Effector memory CD8-positive, alpha-beta T cell (primary cell): ENCODE measurements around the gene LIFR.
"Not testable (repeated sequence)": the region's sequence is repeated elsewhere in the genome, so short reads cannot be mapped to it uniquely, and the experiment has no call there.

Experiments used
- ATAC-seq: fragments of 150-1000 bp; cut with Tn5 transposase; replicated peaks from 2 replicates; pipeline ENCODE4 v1.10.0; 2021; ENCODE audit warnings: mild to moderate bottlenecking, moderate library complexity
- DNase-seq, 3 experiments: peaks; one replicate each; pipeline ENCODE4 v3.0.0; 2021
- H3K27ac Mint-ChIP-seq, 2 donors: one replicate each; pipeline ENCODE4 v1.8.0; 2022; ENCODE audit warnings: mild to moderate bottlenecking in 2 of 2, mixed read lengths in 2 of 2, moderate library complexity in 2 of 2
- H3K27me3 Mint-ChIP-seq, 2 donors: one replicate each; pipeline ENCODE4 v1.8.0; 2022; ENCODE audit warnings: mixed read lengths in 2 of 2
- H3K36me3 Mint-ChIP-seq: one replicate; pipeline ENCODE4 v1.8.0; 2022; ENCODE audit warnings: mild to moderate bottlenecking, moderate library complexity, mixed read lengths; ENCODE audit not compliant: insufficient read depth
- H3K4me1 Mint-ChIP-seq, 2 donors: one replicate each; pipeline ENCODE4 v1.8.0; 2022; ENCODE audit warnings: low read depth in 2 of 2, mixed read lengths in 2 of 2
- H3K4me3 Mint-ChIP-seq, 2 donors: one replicate each; pipeline ENCODE4 v1.8.0; 2022; ENCODE audit warnings: mild to moderate bottlenecking in 2 of 2, mixed read lengths in 2 of 2, moderate library complexity in 2 of 2
- H3K9me3 Mint-ChIP-seq, 2 donors: one replicate each; pipeline ENCODE4 v1.8.0; 2022; ENCODE audit warnings: mixed read lengths in 2 of 2

Gene LIFR

DNA sequence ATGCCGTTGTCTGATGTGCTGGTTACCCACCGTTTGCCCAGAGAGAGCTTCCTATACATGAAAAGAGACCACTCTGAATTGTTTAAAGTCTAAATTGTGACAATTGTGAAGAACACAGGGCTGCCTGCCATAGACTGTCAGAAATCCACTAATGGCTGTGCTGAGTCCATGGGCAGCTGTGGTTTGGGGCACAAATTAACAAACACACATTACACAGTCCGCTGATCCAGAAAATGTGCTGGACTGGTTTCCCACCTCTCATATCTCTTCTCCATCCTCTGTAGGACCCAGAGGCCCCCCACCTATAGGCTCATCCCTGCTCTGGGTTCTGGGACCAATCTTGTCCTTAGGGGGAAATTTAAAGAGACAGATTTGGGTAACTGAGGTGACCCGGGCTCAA, 19.0 kb upstream of the LIFR start:
- DNase-seq (no peak), ATAC-seq (no peak)
- Mint-ChIP-seq H3K27me3 (peaks cover 26 to 27% of the 10 kb centered on the region in 2 donors), H3K27ac (no peak overlapping the region), H3K9me3 (no peaks in the 10 kb centered on the region), H3K36me3 (no peaks in the 10 kb centered on the region), H3K4me3 (no peak overlapping the region), H3K4me1 (no peaks in the 10 kb centered on the region)

DNA sequence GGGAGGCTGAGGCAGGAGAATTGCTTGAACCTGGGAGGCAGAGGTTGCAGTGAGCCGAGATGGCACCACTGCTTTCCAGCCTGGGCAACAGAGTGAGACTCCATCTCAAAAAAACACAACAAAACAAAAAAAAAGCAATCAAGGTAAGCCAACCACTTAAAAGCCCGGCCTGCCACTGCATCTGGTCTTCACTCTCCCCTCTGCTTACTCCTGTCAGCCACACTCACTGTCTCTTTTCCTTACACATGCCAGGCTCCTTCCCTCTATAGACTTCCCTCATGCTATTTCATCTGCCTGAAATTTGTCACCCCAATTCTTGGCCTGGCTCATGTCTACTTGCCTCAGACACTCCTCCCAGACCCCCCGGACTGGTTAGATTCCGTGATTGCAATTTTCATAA, 17.6 kb upstream of the LIFR start:
- Mint-ChIP-seq H3K27ac (no peak overlapping the region), H3K27me3 (peaks cover 19 to 31% of the 10 kb centered on the region in 2 donors), H3K4me1 (no peaks in the 10 kb centered on the region), H3K4me3 (no peak overlapping the region), H3K9me3 (no peaks in the 10 kb centered on the region), H3K36me3 (no peaks in the 10 kb centered on the region)
- DNase-seq = no peak
- no peak for ATAC-seq

DNA sequence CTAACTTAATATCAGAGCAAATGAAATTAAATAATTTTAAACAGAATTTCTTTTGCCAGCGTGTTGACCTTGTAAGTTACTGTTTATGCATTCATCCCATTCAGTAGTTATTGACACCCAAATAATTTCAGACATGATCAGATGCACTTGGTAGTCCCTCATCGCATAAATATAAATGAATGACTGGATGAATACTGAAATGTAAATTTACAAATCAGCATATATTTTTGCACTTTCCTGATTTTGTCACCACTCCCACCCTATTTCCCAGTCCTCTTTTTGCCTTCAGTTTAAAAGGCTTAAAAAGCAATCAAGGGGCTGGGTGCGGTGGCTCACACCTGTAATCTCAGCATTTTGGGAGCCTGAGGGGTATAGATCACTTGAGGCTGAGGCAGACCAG, 17.1 kb upstream of the LIFR start:
- Mint-ChIP-seq H3K27ac (no peak overlapping the region), H3K9me3 (no peaks in the 10 kb centered on the region), H3K4me1 (no peaks in the 10 kb centered on the region), H3K4me3 (no peak overlapping the region), H3K36me3 (no peaks in the 10 kb centered on the region), H3K27me3 (peaks cover 20 to 35% of the 10 kb centered on the region in 2 donors)
- DNase-seq (no peak), ATAC-seq (no peak)

DNA sequence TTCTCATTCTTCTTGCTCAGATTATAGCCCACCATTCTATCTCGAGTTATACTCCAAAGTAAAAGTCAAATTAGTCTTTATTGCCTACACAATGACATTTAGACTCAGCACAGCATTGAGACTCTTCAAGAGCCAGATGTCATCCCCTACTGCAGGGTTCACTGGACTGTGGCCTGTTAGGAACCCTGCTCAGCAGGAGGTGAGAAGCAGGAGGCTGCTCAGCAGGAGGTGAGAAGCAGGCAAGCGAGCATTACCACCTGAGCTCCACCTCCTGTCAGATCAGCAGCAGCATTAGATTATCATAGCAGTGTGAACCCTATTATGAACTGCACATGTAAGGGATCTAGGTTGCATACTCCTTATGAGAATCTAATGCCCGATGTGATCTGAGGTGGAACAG, 12.7 kb upstream of the LIFR start:
- H3K27me3 Mint-ChIP-seq = peaks cover 16 to 46% of the 10 kb centered on the region in 2 donors
- no peaks in the 10 kb centered on the region for H3K36me3 Mint-ChIP-seq
- H3K4me1 Mint-ChIP-seq = no peaks in the 10 kb centered on the region
- DNase-seq (no peak), ATAC-seq (no peak)
- H3K9me3 Mint-ChIP-seq = no peaks in the 10 kb centered on the region
- no peak overlapping the region for H3K4me3 Mint-ChIP-seq
- H3K27ac Mint-ChIP-seq = no peak overlapping the region

DNA sequence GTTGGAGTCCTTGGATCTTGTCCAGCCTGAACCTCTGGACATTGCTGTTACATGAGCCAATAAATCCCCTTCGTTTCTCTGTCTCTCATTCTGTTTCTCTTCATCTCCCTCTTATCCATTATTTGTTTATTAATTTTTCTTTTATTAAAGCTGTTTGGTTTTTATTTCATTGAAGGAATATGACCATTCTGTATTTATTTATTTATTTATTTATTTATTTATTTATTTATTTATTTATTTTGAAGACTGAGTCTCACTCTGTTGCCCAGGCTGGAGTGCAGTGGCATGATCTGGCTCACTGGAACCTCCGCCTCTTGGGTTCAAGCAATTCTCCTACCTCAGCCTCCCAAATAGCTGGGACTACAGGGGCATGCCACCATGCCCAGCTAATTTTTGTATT, 10.9 kb upstream of the LIFR start:
- peaks cover 14 to 52% of the 10 kb centered on the region in 2 donors for H3K27me3 Mint-ChIP-seq
- not testable (repeated sequence) for H3K9me3 Mint-ChIP-seq, H3K4me3 Mint-ChIP-seq, H3K27ac Mint-ChIP-seq, H3K4me1 Mint-ChIP-seq, DNase-seq, ATAC-seq, H3K36me3 Mint-ChIP-seq

DNA sequence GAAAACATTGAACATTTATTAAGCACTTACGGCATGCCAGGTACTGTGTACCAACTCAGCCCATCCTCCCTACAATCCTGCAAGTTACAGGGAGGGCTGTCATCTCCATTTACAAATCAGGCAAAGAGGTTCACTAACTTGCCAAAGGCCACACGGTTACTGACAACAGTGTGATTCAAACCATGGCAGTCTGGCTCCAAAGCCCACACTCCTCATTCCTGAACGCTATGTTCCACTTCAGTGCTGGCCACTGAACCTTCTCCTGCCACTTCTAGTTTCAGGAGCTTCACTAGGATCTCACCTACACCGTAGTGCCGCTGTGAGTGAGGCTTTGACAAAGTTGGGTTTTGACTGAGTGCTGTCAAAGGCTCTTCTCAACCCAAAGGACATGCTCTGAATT, 7.2 kb upstream of the LIFR start:
- Mint-ChIP-seq H3K4me3 (no peak overlapping the region), H3K27ac (no peak overlapping the region), H3K4me1 (no peaks in the 10 kb centered on the region), H3K27me3 (peaks cover 18 to 49% of the 10 kb centered on the region in 2 donors), H3K9me3 (no peaks in the 10 kb centered on the region), H3K36me3 (no peaks in the 10 kb centered on the region)
- ATAC-seq = no peak
- DNase-seq = no peak

DNA sequence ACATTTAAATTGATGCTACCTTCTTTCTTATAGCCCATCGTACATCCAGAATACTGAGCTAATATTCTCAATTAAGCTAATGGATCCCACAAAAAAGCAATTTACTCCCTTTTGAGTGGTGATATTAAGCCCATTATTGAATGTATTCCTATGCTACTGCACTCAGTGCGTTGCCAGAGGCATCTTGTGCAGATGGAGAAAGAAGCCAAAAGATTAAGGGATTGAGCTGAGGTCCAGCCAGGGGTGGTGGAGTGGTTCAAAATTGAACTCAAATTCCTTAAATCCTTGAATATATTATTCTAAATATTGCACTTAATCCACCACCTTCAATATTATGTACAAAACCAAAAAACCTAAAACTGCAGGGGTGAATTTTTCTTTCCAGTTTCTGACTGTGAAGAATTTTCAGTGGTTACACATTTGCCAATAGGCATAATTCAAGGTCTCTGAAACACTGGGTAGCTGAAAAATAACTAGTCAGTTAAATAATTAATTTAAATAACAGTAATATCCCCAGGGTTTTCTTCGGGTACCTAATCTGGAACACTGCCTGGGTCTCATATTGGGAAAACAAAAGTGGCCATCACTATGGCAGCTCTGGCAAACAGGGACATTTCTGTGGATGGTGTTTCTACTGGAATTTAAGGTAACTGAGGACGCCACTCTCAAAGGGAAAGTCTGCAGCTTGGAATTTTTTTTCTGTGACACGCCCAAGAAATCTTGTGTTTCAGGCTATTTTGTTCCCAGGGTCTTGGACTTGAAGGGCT, 6.2 kb upstream of the LIFR start:
- Mint-ChIP-seq H3K4me1 (no peaks in the 10 kb centered on the region), H3K27me3 (peaks cover 17 to 48% of the 10 kb centered on the region in 2 donors), H3K9me3 (no peaks in the 10 kb centered on the region), H3K27ac (no peak overlapping the region), H3K36me3 (no peaks in the 10 kb centered on the region), H3K4me3 (no peak overlapping the region)
- no peak for ATAC-seq
- DNase-seq = no peak

DNA sequence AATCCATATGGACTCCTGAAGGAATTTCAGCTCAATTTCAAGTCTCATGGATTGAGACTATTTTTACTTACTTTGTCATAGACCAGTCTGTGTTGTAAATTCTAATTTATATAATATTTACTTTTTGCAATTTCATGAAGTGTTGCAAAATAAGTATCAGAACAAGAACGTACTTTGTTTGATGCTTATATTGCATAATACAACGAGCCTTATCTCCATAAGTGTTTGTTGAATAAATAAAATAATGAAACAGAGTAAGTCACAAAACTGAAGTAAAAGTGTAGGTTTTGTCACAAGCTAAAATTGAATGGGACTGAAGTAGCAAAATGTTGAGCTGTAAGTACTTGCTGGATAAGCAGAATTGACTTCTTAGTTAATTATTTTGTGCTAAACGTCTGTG, 3.0 kb upstream of the LIFR start:
- Mint-ChIP-seq H3K4me1 (peaks cover 0 to 3% of the 10 kb centered on the region in 2 donors), H3K4me3 (no peak overlapping the region), H3K9me3 (no peaks in the 10 kb centered on the region), H3K36me3 (no peaks in the 10 kb centered on the region), H3K27ac (no peak overlapping the region), H3K27me3 (peaks cover 42 to 60% of the 10 kb centered on the region in 2 donors)
- DNase-seq = no peak
- no peak for ATAC-seq

DNA sequence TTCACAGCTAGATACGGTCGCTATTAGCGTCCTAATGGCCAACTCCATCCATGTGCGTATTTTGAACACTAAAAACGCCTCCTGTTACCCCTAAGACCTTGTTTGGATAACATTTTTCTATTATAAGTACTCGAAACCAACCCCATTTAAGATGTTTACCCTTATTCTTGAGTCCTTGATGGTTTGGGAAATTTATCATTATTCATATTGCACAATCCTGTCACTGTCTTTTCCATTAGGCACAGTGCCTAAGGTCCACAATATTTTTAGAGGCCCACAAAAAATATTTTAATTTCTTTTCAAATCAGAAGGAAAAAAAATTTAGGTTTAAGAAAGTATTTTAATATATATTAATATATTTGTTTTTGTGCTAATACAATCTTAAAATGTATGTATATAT, 1.3 kb upstream of the LIFR start:
- DNase-seq (no peak), ATAC-seq (no peak)
- H3K27me3 Mint-ChIP-seq = peaks cover 56 to 65% of the 10 kb centered on the region in 2 donors
- H3K9me3 Mint-ChIP-seq = no peaks in the 10 kb centered on the region
- H3K27ac Mint-ChIP-seq = no peak overlapping the region
- peak overlapping the region in 1 of 2 donors; percentile 68 for H3K4me3 Mint-ChIP-seq
- peaks cover 2% of the 10 kb centered on the region for H3K36me3 Mint-ChIP-seq
- peaks cover 0 to 3% of the 10 kb centered on the region in 2 donors for H3K4me1 Mint-ChIP-seq

DNA sequence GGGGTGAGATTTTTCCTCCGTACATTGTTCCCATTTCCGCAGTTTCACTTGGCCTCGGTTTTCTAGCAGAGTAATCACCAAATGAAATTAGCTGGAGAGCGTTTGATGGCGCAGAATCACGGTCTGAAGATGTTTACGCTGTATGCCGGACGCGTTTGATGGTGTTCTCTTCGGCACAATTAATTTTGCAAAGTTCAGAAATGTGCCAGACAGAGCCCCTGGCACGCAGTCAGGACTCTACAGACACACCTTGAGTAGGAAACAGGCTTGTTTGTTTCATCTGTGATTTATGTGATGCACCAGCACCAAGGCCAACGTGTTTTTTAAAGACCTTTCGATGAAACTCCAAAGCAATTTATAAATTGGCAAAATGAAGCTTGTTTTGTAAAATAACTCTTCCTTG, 863 bp upstream of the LIFR start:
- peaks cover 2% of the 10 kb centered on the region for H3K36me3 Mint-ChIP-seq
- H3K9me3 Mint-ChIP-seq = no peaks in the 10 kb centered on the region
- peak overlapping the region; percentile 68 to 78 for H3K4me3 Mint-ChIP-seq
- peaks cover 0 to 3% of the 10 kb centered on the region in 2 donors for H3K4me1 Mint-ChIP-seq
- H3K27ac Mint-ChIP-seq = no peak overlapping the region
- ATAC-seq (no peak), DNase-seq (no peak)
- H3K27me3 Mint-ChIP-seq = peaks cover 60 to 67% of the 10 kb centered on the region in 2 donors

DNA sequence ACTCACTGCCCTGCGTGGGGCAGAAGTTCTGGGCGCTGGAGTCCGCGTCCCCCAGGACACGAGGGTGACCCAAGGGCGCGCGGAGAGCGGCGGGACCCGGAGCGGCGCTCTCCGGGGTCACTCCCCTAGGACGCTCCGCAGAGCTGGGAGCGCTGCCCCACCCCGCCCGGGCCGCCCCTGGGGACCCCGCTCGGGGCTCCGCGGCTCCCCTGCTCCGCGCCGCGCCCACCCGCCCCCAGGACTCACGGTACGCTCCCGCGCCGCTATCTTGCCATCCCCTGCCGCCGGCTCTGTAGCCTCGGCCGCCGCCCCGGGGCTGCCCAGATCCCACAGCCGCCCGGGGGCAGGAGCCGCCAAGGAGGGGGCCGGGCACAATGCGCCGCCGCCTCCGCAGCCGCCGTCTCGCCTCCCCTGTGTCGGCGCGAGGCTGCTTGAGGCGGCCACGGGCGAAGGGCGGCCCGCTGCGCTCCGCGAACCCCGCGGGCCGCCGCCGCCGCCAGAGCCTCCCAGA, 303 bp downstream of the LIFR start:
- ATAC-seq (peak; percentile 63), DNase-seq (no peak)
- Mint-ChIP-seq H3K27me3 (peaks cover 65 to 69% of the 10 kb centered on the region in 2 donors), H3K27ac (no peak overlapping the region), H3K4me1 (peaks cover 0 to 3% of the 10 kb centered on the region in 2 donors), H3K36me3 (peaks cover 2% of the 10 kb centered on the region), H3K9me3 (no peaks in the 10 kb centered on the region), H3K4me3 (peak overlapping the region; percentile 67 to 72)

DNA sequence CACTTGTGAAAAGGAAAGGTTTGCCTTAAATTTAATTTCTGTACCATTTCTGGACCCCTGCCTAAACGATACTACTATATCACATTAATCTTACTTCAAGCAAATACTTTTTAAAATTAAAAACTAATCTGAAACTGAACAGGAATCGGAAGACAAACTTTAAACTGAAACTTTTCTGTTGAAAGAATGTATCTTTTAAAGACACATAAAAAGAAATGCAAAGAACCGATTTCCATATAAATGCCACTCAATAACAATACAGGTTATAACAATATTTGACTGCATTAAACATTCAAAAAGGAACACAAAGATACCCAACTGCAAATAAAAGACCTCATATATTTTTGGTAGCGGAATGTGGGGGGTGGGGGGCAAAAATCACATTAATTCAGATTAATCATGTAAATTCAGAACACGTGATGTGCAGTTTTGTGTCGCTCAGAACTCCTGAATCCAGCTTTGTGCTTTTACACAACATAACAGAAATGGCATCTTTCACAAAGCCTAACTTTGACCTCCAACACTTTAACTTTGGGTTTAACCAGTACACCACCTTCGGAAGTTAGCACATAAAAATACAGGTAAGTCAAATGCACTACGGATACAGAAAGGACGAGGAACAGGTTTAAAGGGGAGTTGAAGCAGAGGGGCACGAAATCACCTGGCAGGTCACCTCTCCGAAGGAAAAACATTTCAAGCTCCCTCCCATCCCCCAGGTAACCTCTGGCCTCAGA, 925 bp downstream of the LIFR start:
- H3K4me1 Mint-ChIP-seq = peaks cover 0 to 3% of the 10 kb centered on the region in 2 donors
- H3K27me3 Mint-ChIP-seq = peaks cover 65 to 71% of the 10 kb centered on the region in 2 donors
- peak overlapping the region; percentile 67 to 72 for H3K4me3 Mint-ChIP-seq
- no peak overlapping the region for H3K27ac Mint-ChIP-seq
- DNase-seq = no peak
- no peak for ATAC-seq
- no peaks in the 10 kb centered on the region for H3K9me3 Mint-ChIP-seq
- H3K36me3 Mint-ChIP-seq = peaks cover 2% of the 10 kb centered on the region

DNA sequence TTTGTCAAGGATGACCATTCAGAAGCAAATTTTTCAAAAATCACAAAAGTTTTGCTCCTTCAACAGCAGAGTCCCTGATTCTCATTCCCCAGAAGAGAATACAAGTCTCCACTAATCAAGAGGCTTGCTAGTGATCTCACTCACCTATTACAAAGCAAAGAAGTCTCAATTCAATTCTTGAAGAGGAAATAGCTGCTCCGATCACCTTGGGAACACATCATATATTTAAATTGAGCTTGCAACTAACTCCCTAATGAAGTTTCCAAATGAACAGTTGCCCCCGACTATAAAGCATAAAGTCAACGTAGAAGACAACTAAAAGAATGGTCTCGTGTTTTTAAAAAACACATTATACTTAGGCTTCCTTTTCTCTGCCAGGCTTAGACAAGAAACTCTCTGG, 1.6 kb downstream of the LIFR start:
- peaks cover 65 to 71% of the 10 kb centered on the region in 2 donors for H3K27me3 Mint-ChIP-seq
- ATAC-seq = no peak
- no peak for DNase-seq
- H3K36me3 Mint-ChIP-seq = peaks cover 2% of the 10 kb centered on the region
- H3K4me1 Mint-ChIP-seq = peaks cover 0 to 3% of the 10 kb centered on the region in 2 donors
- H3K9me3 Mint-ChIP-seq = no peaks in the 10 kb centered on the region
- H3K4me3 Mint-ChIP-seq = peak overlapping the region; percentile 67 to 72
- no peak overlapping the region for H3K27ac Mint-ChIP-seq

DNA sequence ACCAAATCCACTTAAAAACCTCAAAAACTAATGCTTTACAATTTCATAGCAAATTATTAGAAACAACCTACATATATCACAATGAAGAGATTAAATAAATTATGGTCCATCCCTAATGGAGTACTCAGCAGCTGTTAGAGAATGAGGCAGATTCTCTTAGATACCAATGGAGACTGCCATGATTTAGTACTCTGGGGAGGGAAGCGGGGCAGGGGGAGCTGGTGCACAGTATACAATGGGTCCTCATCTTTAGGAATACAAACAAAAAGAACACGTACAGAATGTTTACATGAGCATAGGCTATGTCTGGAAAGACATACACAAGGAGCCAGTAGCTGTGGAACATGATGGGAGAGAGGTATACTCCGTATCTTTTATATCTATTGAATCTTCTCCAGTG, 2.0 kb downstream of the LIFR start:
- Mint-ChIP-seq H3K27ac (no peak overlapping the region), H3K36me3 (peaks cover 2% of the 10 kb centered on the region), H3K9me3 (no peaks in the 10 kb centered on the region), H3K27me3 (peaks cover 65 to 71% of the 10 kb centered on the region in 2 donors), H3K4me1 (peaks cover 0 to 3% of the 10 kb centered on the region in 2 donors), H3K4me3 (no peak overlapping the region)
- no peak for ATAC-seq
- no peak for DNase-seq
